GM12878 (cell line): Measurements from ENCODE around the gene SETMAR. TPM values are rescaled to one million over a fixed set of nuclear protein-coding genes. Genes with fewer than 3 reads are reported as not detected.

ENCODE experiments used
- ATAC-seq: fragments of 200-7000 bp; cut with Tn5 transposase; 3 replicates; pipeline ENCODE4 v1.9.1; 2020; ENCODE audit warnings: mild to moderate bottlenecking, moderate library complexity
- BruUV-seq: library from RNA; stranded (reverse); fragments of 400-500 nt; replicated peaks from 2 replicates; lab custom pipeline; 2021; lab: Mats Ljungman, UMichigan
- CTCF ChIA-PET: fragments of 300-600 bp; sonication (Branson Sonifier 250); formaldehyde crosslinking; extraction: SDS; loops from one replicate; lab custom pipeline; 2021; ENCODE audit warnings: inconsistent platforms; lab: Yijun Ruan, JAX
- POLR2A ChIA-PET: fragments of 350-600 bp; formaldehyde crosslinking; extraction: SDS; loops from one replicate; lab custom pipeline; 2021; ENCODE audit warnings: inconsistent platforms; lab: Charles Lee
- RAD21 ChIA-PET: fragments of 300-600 bp; sonication (Branson Sonifier 250); formaldehyde crosslinking; loops from one replicate; lab custom pipeline; 2023; ENCODE audit warnings: antibody characterized with exemption; ENCODE audit not compliant: unreplicated experiment; lab: Charles Lee
- SMC1A ChIA-PET: fragments of 300-600 bp; sonication (Branson Sonifier 250); formaldehyde crosslinking; loops from one replicate; lab custom pipeline; 2023; ENCODE audit not compliant: unreplicated experiment, uncharacterized antibody; lab: Charles Lee
- DNase-seq: peaks from one replicate; pipeline ENCODE4 v3.0.0-alpha.2; 2011; ENCODE audit warnings: low read depth, low spot score
- FAIRE-seq: peaks from 3 replicates; lab custom pipeline; 2011; peaks lifted over from hg19 to GRCh38; lab: Jason Lieb, UNC
- H2AFZ ChIP-seq: 2 replicates; pipeline ENCODE4 v1.6.0; 2011; ENCODE audit warnings: low read depth, low read length, control low read depth; ENCODE audit not compliant: control insufficient read depth
- H3K27ac ChIP-seq: 2 replicates; pipeline ENCODE4 v1.5.1; 2011; ENCODE audit warnings: control low read depth; ENCODE audit not compliant: control insufficient read depth, insufficient read depth
- H3K27me3 ChIP-seq, 2 experiments: replicated peaks in 1 of 2; 2 replicates each; pipeline versions ENCODE4 v1.6.0 to v1.6.1; 2011; ENCODE audit warnings: low read length in 1 of 2; ENCODE audit not compliant: control insufficient read depth in 2 of 2, insufficient read depth in 2 of 2
- H3K36me3 ChIP-seq, 2 experiments: 2 replicates each; pipeline ENCODE4 v1.5.1; 2011; ENCODE audit warnings: low read length in 1 of 2; ENCODE audit not compliant: control insufficient read depth in 2 of 2, insufficient read depth in 2 of 2
- H3K4me1 ChIP-seq: 2 replicates; pipeline ENCODE4 v1.6.1; 2011; ENCODE audit warnings: mild to moderate bottlenecking, low read length, moderate library complexity, mixed read lengths; ENCODE audit not compliant: control insufficient read depth, insufficient read depth
- H3K4me2 ChIP-seq: 2 replicates; pipeline ENCODE4 v1.6.0; 2011; ENCODE audit warnings: control low read depth; ENCODE audit not compliant: control insufficient read depth, insufficient read depth
- H3K4me3 ChIP-seq: fragments of 200-600 bp; sonication (generic); 2 replicates; pipeline ENCODE4 v1.5.1; 2016
- H3K79me2 ChIP-seq: 2 replicates; pipeline ENCODE4 v1.6.0; 2011; ENCODE audit warnings: low read length; ENCODE audit not compliant: control insufficient read depth, insufficient read depth
- H3K9ac ChIP-seq: 2 replicates; pipeline ENCODE4 v1.8.0; 2011; ENCODE audit warnings: low read length, control low read depth, mixed read lengths; ENCODE audit not compliant: control insufficient read depth, insufficient read depth
- H3K9me3 ChIP-seq: replicated peaks from 3 replicates; pipeline ENCODE4 v1.5.1; 2011; ENCODE audit warnings: mild to moderate bottlenecking, low read length; ENCODE audit not compliant: control insufficient read depth, insufficient read depth
- H4K20me1 ChIP-seq: 2 replicates; pipeline ENCODE4 v1.6.0; 2011; ENCODE audit not compliant: control insufficient read depth, insufficient read depth
- CHD2 ChIP-seq: IDR thresholded peaks from 2 replicates; pipeline ENCODE4 v1.6.1; 2011; ENCODE audit warnings: low read depth, low read length, improper control_type of control experiment, borderline replicate concordance
- HDAC6 ChIP-seq: fragments of 200-600 bp; sonication (generic); IDR thresholded peaks from one replicate; pipeline ENCODE4 v1.8.0; 2017; ENCODE audit warnings: antibody characterized with exemption; ENCODE audit not compliant: unreplicated experiment
- HDGF ChIP-seq: fragments of 450-650 bp; IDR thresholded peaks from 2 replicates; pipeline ENCODE4 v1.6.1; 2016; ENCODE audit warnings: antibody characterized with exemption
- KDM1A ChIP-seq: fragments of 200-600 bp; sonication (generic); IDR thresholded peaks from 2 replicates; pipeline ENCODE4 v1.6.1; 2016; ENCODE audit warnings: borderline replicate concordance
- POLR2AphosphoS2 ChIP-seq: IDR thresholded peaks from 2 replicates; pipeline ENCODE4 v1.6.1; 2011; ENCODE audit warnings: low read depth, mild to moderate bottlenecking, low read length, improper control_type of control experiment, moderate library complexity
- RCOR1 ChIP-seq: conservative IDR thresholded peaks from 2 replicates; pipeline ENCODE4 v1.6.1; 2012; ENCODE audit warnings: low read depth, low read length, improper control_type of control experiment
- SKIL ChIP-seq: fragments of 450-650 bp; IDR thresholded peaks from 2 replicates; pipeline ENCODE4 v1.6.1; 2017; ENCODE audit warnings: mild to moderate bottlenecking, low read depth, inconsistent platforms; ENCODE audit not compliant: poor library complexity, severe bottlenecking
- WGBS: methylation state at CpG from one replicate; pipeline ENCODE4 v1.1.6; 2016; ENCODE audit warnings: low lambda C conversion rate; ENCODE audit not compliant: insufficient replicate concordance, insufficient coverage; ENCODE audit errors: missing lambda C conversion rate; 5-methylcytosine and 5-hydroxymethylcytosine counted together
- in situ Hi-C: fragments of 300-500 bp; cut with MboI; formaldehyde crosslinking; loops from 9 replicates; pipeline ENCODE4 v1.14.3; 2018; ENCODE audit warnings: mixed read lengths
- intact Hi-C: fragments of 100-400 bp; cut with micrococcal nuclease; formaldehyde crosslinking; loops from one replicate; pipeline ENCODE4 v1.14.2; 2022; ENCODE audit not compliant: unreplicated experiment
- polyA plus RNA-seq, 11 experiments: library from polyadenylated mRNA; depleted of rRNA in 4 of 11; unstranded in 6 of 11; stranded (reverse) in 5 of 11; fragments of >200 nt; fragmentation: Nextera tagmentation in 4 of 11; fragmentation: Illumina TruSeq in 1 of 11; extraction: Ambion mirVana in 4 of 11; extraction: Trizol in 1 of 11; gene quantifications; 1 replicate in 1 of 11; 2 replicates in 10 of 11; pipeline versions ENCODE4 v1.2.1 to v1.2.3, GENCODE V29; 2011 to 2016; ENCODE audit warnings: inconsistent platforms in 2 of 11, missing spikeins in 2 of 11, low read depth in 1 of 11
- total RNA-seq, 4 experiments: library from RNA; depleted of rRNA in 3 of 4; stranded (reverse); fragments of >200 nt in 3 of 4; fragmentation: Illumina TruSeq in 1 of 4; extraction: Trizol in 1 of 4; gene quantifications; 2 replicates each; pipeline versions ENCODE4 v1.2.1 to v1.2.3, GENCODE V29; 2013 to 2021
- TF ChIP-seq, protein P1 (sequence below), 3 experiments: IDR thresholded peaks in 2 of 3; conservative IDR thresholded peaks in 1 of 3; 2 replicates each; pipeline ENCODE4 v1.5.1; 2011; ENCODE audit warnings: low read depth in 3 of 3, low read length in 3 of 3, mild to moderate bottlenecking in 3 of 3, control low read depth in 2 of 3, moderate library complexity in 2 of 3, inconsistent platforms in 1 of 3, mixed read lengths in 1 of 3; ENCODE audit not compliant: control insufficient read depth in 2 of 3, insufficient read depth in 1 of 3; ENCODE audit errors: extremely low read depth in 1 of 3
- TF ChIP-seq, protein P2 (sequence below): fragments of 450-650 bp; IDR thresholded peaks from 2 replicates; pipeline ENCODE4 v1.6.1; 2017; ENCODE audit warnings: mild to moderate bottlenecking, moderate library complexity
- TF ChIP-seq, protein P3 (sequence below): fragments of 450-650 bp; IDR thresholded peaks from 2 replicates; pipeline ENCODE4 v1.6.1; 2016; ENCODE audit warnings: mild to moderate bottlenecking, moderate library complexity, borderline replicate concordance

The SETMAR gene
- total and polyA plus RNA-seq, 10 of the 15 experiments (the other 5 are each of a cell fraction or from before 2014, with no cell fraction given) = 7.1 to 25.1 (median 20.3) TPM

- SMC1A ChIA-PET = no interaction called here
- H3K27ac ChIP-seq = peak overlapping the region; percentile 93
- in situ Hi-C loops = no loop called here
- TF ChIP-seq, protein P1, sequence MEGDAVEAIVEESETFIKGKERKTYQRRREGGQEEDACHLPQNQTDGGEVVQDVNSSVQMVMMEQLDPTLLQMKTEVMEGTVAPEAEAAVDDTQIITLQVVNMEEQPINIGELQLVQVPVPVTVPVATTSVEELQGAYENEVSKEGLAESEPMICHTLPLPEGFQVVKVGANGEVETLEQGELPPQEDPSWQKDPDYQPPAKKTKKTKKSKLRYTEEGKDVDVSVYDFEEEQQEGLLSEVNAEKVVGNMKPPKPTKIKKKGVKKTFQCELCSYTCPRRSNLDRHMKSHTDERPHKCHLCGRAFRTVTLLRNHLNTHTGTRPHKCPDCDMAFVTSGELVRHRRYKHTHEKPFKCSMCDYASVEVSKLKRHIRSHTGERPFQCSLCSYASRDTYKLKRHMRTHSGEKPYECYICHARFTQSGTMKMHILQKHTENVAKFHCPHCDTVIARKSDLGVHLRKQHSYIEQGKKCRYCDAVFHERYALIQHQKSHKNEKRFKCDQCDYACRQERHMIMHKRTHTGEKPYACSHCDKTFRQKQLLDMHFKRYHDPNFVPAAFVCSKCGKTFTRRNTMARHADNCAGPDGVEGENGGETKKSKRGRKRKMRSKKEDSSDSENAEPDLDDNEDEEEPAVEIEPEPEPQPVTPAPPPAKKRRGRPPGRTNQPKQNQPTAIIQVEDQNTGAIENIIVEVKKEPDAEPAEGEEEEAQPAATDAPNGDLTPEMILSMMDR (IDR thresholded peaks at IDR 0.05 in 2 of 3, conservative IDR thresholded peaks at IDR 0.05 in 1 of 3; ENCODE audit: control insufficient read depth in 2 of 3, extremely low read depth in 1 of 3, insufficient read depth in 1 of 3, low read depth in 3 of 3, low read length in 3 of 3) = no peak
- TF ChIP-seq SKIL (no peak), HDAC6 (no peak), POLR2AphosphoS2 (no peak), KDM1A (no peak), CHD2 (no peak), RCOR1 (no peak), HDGF (no peak)
- TF ChIP-seq, protein P2, sequence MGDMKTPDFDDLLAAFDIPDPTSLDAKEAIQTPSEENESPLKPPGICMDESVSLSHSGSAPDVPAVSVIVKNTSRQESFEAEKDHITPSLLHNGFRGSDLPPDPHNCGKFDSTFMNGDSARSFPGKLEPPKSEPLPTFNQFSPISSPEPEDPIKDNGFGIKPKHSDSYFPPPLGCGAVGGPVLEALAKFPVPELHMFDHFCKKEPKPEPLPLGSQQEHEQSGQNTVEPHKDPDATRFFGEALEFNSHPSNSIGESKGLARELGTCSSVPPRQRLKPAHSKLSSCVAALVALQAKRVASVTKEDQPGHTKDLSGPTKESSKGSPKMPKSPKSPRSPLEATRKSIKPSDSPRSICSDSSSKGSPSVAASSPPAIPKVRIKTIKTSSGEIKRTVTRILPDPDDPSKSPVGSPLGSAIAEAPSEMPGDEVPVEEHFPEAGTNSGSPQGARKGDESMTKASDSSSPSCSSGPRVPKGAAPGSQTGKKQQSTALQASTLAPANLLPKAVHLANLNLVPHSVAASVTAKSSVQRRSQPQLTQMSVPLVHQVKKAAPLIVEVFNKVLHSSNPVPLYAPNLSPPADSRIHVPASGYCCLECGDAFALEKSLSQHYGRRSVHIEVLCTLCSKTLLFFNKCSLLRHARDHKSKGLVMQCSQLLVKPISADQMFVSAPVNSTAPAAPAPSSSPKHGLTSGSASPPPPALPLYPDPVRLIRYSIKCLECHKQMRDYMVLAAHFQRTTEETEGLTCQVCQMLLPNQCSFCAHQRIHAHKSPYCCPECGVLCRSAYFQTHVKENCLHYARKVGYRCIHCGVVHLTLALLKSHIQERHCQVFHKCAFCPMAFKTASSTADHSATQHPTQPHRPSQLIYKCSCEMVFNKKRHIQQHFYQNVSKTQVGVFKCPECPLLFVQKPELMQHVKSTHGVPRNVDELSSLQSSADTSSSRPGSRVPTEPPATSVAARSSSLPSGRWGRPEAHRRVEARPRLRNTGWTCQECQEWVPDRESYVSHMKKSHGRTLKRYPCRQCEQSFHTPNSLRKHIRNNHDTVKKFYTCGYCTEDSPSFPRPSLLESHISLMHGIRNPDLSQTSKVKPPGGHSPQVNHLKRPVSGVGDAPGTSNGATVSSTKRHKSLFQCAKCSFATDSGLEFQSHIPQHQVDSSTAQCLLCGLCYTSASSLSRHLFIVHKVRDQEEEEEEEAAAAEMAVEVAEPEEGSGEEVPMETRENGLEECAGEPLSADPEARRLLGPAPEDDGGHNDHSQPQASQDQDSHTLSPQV = no peak
- TF ChIP-seq, protein P3, sequence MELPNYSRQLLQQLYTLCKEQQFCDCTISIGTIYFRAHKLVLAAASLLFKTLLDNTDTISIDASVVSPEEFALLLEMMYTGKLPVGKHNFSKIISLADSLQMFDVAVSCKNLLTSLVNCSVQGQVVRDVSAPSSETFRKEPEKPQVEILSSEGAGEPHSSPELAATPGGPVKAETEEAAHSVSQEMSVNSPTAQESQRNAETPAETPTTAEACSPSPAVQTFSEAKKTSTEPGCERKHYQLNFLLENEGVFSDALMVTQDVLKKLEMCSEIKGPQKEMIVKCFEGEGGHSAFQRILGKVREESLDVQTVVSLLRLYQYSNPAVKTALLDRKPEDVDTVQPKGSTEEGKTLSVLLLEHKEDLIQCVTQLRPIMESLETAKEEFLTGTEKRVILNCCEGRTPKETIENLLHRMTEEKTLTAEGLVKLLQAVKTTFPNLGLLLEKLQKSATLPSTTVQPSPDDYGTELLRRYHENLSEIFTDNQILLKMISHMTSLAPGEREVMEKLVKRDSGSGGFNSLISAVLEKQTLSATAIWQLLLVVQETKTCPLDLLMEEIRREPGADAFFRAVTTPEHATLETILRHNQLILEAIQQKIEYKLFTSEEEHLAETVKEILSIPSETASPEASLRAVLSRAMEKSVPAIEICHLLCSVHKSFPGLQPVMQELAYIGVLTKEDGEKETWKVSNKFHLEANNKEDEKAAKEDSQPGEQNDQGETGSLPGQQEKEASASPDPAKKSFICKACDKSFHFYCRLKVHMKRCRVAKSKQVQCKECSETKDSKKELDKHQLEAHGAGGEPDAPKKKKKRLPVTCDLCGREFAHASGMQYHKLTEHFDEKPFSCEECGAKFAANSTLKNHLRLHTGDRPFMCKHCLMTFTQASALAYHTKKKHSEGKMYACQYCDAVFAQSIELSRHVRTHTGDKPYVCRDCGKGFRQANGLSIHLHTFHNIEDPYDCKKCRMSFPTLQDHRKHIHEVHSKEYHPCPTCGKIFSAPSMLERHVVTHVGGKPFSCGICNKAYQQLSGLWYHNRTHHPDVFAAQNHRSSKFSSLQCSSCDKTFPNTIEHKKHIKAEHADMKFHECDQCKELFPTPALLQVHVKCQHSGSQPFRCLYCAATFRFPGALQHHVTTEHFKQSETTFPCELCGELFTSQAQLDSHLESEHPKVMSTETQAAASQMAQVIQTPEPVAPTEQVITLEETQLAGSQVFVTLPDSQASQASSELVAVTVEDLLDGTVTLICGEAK = no peak
- intact Hi-C loops = no loop called here
- no peak for ATAC-seq
- H2AFZ ChIP-seq = peak overlapping the region; percentile 97
- 55% methylated on average over 11 of the region's 11 CpGs for WGBS
- RAD21 ChIA-PET = no interaction called here
- no peak overlapping the region for H3K9ac ChIP-seq
- H3K36me3 ChIP-seq = no peaks in the 10 kb centered on the region
- peak overlapping the region; percentile 66 for H3K4me2 ChIP-seq
- no peaks in the 10 kb centered on the region for H3K4me1 ChIP-seq
- peak overlapping the region; percentile 92 for H3K4me3 ChIP-seq
- POLR2A ChIA-PET = no interaction called here
- FAIRE-seq = no peak
- H3K79me2 ChIP-seq = peaks cover 9% of the 10 kb centered on the region
- CTCF ChIA-PET = no interaction called here
- H3K27me3 ChIP-seq = no peaks in the 10 kb centered on the region
- no TSS peak for BruUV-seq
- peaks cover 2% of the 10 kb centered on the region; the same call in 1 of the 3 replicates for H3K9me3 ChIP-seq
- DNase-seq = no peak
- no peaks in the 10 kb centered on the region for H4K20me1 ChIP-seq
Observed at GRCh38 chr3:4302747-4303146, 422 bp upstream of the SETMAR start.
